ENCODE results near the gene CCDC78. TPM values are rescaled to one million over a fixed set of nuclear protein-coding genes. Genes with fewer than 3 reads are reported as not detected.

CCDC78 gene
- total RNA-seq, 4 donors from 2014 or later = 0.13 TPM; not detected in 3

GRCh38 chr16:764184-764750 lies 38.0 kb upstream of the CCDC78 start:
- ATAC-seq = no peak
- 20% methylated on average over 1 of the region's 20 CpGs; no CpG with 5 or more reads in 1 of the 2 donors for WGBS, 2 donors (ENCODE audit: low coverage in 1 of 2)
- Histone ChIP-seq H3K27ac (no peak overlapping the region), H3K9me3 (no peaks in the 10 kb centered on the region), H3K27me3 (peaks cover 69% of the 10 kb centered on the region), H3K4me1 (no peaks in the 10 kb centered on the region), H3K36me3 (no peaks in the 10 kb centered on the region), H3K4me3 (no peak overlapping the region)
- no peak for TF ChIP-seq POLR2A (IDR thresholded peaks at IDR 0.05)
- TF ChIP-seq CTCF (IDR thresholded peaks at IDR 0.05) = no peak
- no peak for TF ChIP-seq POLR2AphosphoS5 (IDR thresholded peaks at IDR 0.05)
- TF ChIP-seq EP300 (IDR thresholded peaks at IDR 0.05) = no peak

- WGBS, 2 donors (ENCODE audit: low coverage in 1 of 2) = no CpG with 5 or more reads among the region's 21 CpGs
- TF ChIP-seq POLR2A (IDR thresholded peaks at IDR 0.05) = no peak
- no peak for TF ChIP-seq EP300 (IDR thresholded peaks at IDR 0.05)
- TF ChIP-seq CTCF (IDR thresholded peaks at IDR 0.05) = no peak
- no peak for TF ChIP-seq POLR2AphosphoS5 (IDR thresholded peaks at IDR 0.05)
- no peak overlapping the region for H3K27ac ChIP-seq
Observed at GRCh38 chr16:763369-764183, 37.3 kb upstream of the CCDC78 start.

GRCh38 chr16:762595-763268 lies 36.5 kb upstream of the CCDC78 start:
- H3K27me3 ChIP-seq = peaks cover 61% of the 10 kb centered on the region
- no peaks in the 10 kb centered on the region for H3K36me3 ChIP-seq
- no peak overlapping the region for H3K27ac ChIP-seq
- H3K9me3 ChIP-seq = no peaks in the 10 kb centered on the region
- 57% methylated on average over 4 of the region's 17 CpGs; no CpG with 5 or more reads in 1 of the 2 donors for WGBS, 2 donors (ENCODE audit: low coverage in 1 of 2)
- H3K4me1 ChIP-seq = no peaks in the 10 kb centered on the region
- ATAC-seq = no peak
- no peak overlapping the region for H3K4me3 ChIP-seq
- TF ChIP-seq POLR2AphosphoS5 (IDR thresholded peaks at IDR 0.05) (no peak), POLR2A (IDR thresholded peaks at IDR 0.05) (no peak), CTCF (IDR thresholded peaks at IDR 0.05) (no peak), EP300 (IDR thresholded peaks at IDR 0.05) (no peak)

More at GRCh38 chr16:763369-764183, 37.3 kb upstream of the CCDC78 start:
- no peak for ATAC-seq
- Histone ChIP-seq H3K36me3 (no peaks in the 10 kb centered on the region), H3K9me3 (no peaks in the 10 kb centered on the region), H3K27me3 (peaks cover 63% of the 10 kb centered on the region), H3K4me3 (no peak overlapping the region), H3K4me1 (no peaks in the 10 kb centered on the region)

- no peak overlapping the region for H3K4me3 ChIP-seq
- H3K9me3 ChIP-seq = no peaks in the 10 kb centered on the region
- no peak overlapping the region for H3K27ac ChIP-seq
- peaks cover 59% of the 10 kb centered on the region for H3K27me3 ChIP-seq
- H3K36me3 ChIP-seq = no peaks in the 10 kb centered on the region
- no peaks in the 10 kb centered on the region for H3K4me1 ChIP-seq
- WGBS, 2 donors (ENCODE audit: low coverage in 1 of 2) = no CpG with 5 or more reads among the region's 22 CpGs
- no peak for TF ChIP-seq CTCF (IDR thresholded peaks at IDR 0.05)
- TF ChIP-seq POLR2A (IDR thresholded peaks at IDR 0.05) = no peak
- no peak for TF ChIP-seq EP300 (IDR thresholded peaks at IDR 0.05)
- no peak for ATAC-seq
Observed at GRCh38 chr16:761625-762513, 35.6 kb upstream of the CCDC78 start.
